Stimulated activated CD4-positive, alpha-beta T cell treated with anti-CD3 and anti-CD28 coated beads, TNF-alpha, amount 100 ng/mL, for 48 hours (primary cell): Measurements from ENCODE around the gene PEX7.
"Not testable (repeated sequence)": the region's sequence is repeated elsewhere in the genome, so short reads cannot be mapped to it uniquely, and the experiment has no call there.

Source experiments
- DNase-seq, 3 donors: peaks; one replicate each; pipeline ENCODE4 v3.0.0-alpha.2; 2020; ENCODE audit warnings: low read depth in 3 of 3

Gene PEX7

DNA sequence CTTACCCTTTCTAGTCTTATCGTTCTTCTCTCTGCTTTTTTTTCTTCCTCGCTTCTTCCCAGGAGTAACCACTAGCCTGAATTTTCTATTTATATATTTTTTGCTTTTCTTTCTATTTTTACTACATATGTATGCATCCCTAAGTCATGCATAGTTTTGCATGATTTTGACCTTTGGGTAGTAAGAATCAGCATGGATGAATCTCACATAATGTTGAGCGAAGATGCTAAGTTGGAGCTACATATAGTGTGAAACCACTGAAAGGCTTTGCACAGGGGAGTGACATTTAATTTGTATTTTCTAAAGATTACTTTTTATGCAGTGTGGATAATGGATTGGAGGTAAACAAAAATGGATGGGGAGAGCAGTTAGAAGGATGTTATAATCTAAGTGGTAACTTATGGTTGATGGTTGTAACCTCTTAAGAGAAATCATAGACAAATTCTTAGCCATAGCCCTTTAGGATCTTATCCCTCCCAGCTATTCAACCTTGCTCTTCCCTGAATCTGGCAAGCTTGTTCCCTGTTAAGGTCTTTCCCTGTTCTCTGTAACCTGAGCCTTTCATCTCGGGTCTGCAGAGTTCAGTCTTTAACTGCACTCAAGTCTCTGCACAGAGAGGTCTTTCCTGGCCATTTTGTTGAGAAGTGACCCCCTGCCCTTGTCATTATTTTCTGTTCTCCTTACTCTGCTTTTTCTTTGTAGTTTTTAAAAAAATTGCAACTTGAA lies 18.0 kb downstream of the PEX7 start:
- no peak for DNase-seq

GRCh38 chr6:136843210-136843609 lies 20.8 kb downstream of the PEX7 start:
- DNase-seq, result no peak

- peak in 1 of 3 donors; percentile 15 for DNase-seq
These were observed 23.7 kb downstream of the PEX7 start for GRCh38 chr6:136846046-136846445.

DNA sequence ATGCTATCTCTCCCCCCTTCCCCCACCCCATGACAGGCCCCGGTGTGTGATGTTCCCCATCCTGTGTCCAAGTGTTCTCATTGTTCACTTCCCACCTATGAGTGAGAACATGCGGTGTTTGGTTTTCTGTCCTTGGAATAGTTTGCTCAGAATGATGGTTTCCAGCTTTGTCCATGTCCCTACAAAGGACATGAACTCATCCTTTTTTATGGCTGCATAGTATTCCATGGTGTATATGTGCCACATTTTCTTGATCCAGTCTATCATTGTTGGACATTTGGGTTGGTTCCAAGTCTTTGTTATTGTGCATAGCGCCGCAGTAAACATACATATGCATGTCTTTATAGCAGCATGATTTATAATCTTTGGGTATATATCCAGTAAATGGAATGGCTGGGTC lies 24.1 kb downstream of the PEX7 start:
- not testable (repeated sequence) for DNase-seq

DNA sequence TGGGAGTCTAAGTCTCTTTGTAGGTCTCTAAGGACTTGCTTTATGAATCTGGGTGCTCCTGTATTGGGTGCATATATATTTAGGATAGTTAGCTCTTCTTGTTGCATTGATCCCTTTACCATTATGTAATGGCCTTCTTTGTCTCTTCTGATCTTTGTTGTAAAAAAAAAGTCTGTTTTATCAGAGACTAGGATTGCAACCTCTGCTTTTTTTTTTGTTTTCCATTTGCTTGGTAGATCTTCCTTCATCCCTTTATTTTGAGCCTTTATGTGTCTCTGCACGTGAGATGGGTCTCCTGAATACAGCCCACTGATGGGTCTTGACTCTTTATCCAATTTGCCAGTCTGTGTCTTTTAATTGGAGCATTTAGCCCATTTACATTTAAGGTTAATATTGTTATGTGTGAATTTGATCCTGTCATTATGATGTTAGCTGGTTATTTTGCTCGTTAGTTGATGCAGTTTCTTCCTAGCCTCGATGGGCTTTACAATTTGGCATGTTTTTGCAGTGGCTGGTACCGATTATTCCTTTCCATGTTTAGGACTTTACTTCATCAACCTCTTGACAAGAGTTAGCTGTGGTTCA lies 27.7 kb downstream of the PEX7 start:
- not testable (repeated sequence) for DNase-seq

- DNase-seq, result no peak
These were observed 37.0 kb downstream of the PEX7 start for GRCh38 chr6:136859430-136859829.

DNA sequence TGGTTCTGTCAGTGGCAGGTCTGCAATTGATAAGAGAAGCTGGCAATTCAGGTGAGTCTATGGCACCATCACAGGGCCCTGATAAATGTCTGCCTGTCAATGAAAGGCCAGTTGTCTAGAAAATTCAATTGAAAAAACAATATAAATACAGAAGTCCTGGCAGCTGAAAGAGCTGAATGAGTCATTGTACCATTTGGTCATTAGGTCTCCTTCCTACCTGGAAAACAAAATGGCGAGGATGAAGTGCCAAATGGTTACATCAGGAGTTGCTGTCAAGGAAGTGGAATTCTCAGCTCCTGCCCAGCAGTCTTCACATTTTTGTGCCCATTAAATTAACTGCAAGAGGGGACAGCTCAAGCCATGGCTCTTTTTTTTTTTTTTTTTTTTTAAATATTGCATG lies 37.7 kb downstream of the PEX7 start:
- no peak for DNase-seq

DNA sequence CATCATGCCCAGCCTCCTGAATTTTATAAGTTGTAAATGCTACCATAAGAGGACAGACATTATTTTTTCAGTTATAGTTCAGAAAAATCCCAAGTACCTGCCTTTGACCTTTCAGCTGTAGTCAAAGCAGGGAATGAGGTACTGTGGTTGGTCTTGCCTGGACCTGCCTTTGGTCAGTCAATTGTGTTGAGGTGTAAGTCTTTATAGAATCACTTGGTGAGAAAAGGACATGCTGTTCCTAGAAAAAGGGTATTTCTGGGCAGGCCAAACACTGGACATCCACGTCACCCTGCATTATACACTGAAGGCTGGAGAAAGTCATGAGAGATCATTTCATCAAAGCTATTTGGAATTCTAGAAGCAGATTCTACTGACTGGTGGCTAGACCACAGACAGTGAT lies 40.3 kb downstream of the PEX7 start:
- no peak for DNase-seq

GRCh38 chr6:136863752-136864151 lies 41.4 kb downstream of the PEX7 start:
- no peak for DNase-seq

DNA sequence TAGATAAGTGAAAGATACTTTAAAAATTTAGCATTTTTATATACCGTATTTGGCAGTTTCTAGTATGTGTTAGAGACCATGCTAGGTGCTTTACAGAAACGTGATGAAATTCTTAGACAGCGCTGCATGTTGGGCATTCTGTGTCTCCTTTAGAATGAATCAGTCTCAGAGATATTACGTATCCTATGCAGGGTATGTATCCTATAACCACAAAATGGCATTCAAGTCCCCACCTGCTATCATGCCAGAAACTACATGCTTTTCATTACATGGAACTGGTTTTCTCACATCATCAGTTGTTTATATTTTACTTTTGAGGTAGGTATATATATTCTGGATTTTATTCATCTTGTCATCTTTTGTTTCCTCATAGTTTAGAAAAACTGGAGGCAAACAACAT lies 42.3 kb downstream of the PEX7 start:
- no peak for DNase-seq

DNA sequence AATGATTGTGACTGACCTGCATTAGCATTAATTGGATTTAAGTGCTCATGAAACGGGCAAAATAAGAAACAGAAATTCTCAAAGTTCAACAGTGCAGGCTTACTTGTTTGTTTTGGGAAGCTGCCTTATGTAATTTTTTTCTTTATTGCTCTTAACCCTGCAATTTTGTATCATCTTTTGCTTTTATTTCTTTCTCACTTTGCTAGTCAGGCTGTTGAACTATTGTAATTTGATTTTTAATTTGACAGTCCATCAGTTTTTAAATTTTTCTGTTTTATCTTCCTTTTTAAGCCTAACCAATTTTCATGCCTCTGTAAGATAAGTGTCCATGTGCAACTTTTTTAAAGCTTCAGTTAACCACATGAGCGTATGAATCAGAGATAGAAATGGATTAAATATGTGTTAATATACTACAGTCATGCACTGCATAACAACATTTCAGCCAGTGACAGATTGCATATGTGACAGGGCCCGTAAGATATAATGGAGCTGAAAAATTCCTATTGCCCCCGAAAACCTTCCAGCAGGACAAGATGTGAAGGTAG lies 44.6 kb downstream of the PEX7 start:
- no peak for DNase-seq

GRCh38 chr6:136869451-136869850 lies 47.1 kb downstream of the PEX7 start:
- DNase-seq, result no peak

DNA sequence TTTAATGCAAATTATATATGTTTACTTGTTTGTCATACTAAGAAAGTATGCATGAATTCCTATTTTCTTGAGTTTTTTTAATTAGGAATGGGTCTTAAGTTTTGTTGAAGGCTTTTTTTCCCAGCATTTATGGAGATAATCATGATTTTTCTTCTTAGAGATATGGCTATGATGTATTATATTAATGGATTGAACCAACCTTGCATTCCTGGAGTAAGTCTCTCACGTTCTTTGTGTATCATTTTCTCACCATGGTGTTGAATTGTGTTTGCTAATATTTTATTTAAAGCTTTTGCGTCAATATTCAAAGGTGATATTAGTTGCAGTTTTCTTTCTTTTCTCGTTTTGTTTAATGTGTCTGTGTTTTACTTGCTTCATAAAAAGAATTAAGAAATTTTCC lies 51.4 kb downstream of the PEX7 start:
- DNase-seq, result no peak

DNA sequence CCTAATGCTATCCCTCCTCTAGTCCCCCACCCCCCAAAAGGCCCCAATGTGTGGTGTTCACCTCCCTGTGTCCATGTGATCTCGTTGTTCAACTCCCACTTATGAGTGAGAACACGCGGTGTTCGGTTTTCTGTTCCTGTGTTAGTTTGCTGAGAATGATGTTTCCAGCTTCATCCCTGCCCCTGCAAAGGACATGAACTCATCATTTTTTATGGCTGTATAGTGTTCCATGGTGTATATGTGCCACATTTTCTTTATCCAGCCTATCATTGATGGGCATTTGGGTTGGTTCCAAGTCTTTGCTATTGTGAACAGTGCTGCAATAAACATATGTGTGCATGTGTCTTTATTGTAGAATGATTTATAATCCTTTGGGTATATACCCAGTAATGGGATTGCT lies 54.1 kb downstream of the PEX7 start:
- not testable (repeated sequence) for DNase-seq

DNA sequence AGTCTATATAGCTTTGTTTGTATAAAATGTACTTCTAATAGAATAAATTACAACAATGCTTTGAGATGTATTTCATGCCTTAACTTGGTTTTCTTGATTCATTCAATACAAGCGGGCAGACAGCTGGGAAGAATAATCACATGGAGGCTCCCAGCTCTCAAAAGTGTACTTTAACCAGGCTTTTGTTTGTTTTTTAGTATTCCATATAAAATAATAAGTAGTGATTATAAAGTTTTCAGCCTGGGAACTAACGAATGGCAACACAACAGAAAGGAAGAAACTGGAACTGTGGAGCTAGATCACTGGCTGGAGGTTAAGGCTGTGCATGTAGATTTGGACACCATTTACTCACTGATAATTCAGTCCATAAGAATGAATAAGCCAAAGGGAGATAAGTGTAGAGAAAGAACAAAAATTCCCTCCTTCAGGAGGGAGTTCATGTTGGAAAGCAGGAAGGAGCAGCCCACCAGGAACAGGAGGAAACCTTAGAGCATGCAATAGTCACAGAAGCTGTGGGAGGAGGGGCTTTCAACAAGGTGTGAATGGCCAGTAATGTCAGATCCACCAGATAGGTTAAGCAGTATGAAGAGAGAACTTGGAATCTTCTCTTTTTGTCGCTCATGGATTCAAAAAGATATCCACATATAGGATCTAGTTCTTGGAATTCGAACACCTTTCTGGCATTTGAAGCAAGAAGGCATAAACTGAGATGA lies 58.5 kb downstream of the PEX7 start:
- no peak for DNase-seq

- no peak for DNase-seq
These were observed 63.7 kb downstream of the PEX7 start for GRCh38 chr6:136886091-136886490.

DNA sequence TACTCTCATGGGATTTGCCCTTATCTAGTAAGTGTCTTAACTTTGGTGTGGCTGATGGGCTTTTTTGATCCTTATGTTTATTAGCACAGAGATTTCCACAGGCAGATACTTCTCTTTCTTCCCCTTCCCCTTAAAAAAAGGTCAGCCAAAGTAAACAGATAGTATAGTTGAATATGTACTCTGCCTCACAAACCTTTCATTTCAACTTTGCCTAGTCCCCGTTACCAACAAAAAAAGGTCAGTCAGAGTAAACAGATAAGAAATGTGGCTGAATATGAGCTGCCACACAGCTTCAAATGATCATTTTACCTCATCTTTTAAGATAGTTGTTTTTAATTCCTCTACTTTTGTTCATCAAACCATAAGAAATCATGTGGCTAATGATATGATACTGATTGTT lies 65.6 kb downstream of the PEX7 start:
- DNase-seq, result no peak

GRCh38 chr6:136889271-136890193 lies 67.1 kb downstream of the PEX7 start:
- no peak for DNase-seq

GRCh38 chr6:136890194-136890839 lies 67.9 kb downstream of the PEX7 start:
- DNase-seq, result no peak

- no peak for DNase-seq
These were observed 68.6 kb downstream of the PEX7 start for GRCh38 chr6:136890986-136891385.

GRCh38 chr6:136893187-136893586 lies 70.8 kb downstream of the PEX7 start:
- no peak for DNase-seq
